HCT116 (cell line): ENCODE results near the gene TUBB1. TPM values are rescaled to one million over a fixed set of nuclear protein-coding genes. Genes with fewer than 3 reads are reported as not detected.

Experiments
- ATAC-seq: fragments of 200-7000 bp; cut with Tn5 transposase; 2 replicates; pipeline ENCODE4 v1.9.1; 2020; ENCODE audit warnings: mild to moderate bottlenecking, moderate library complexity
- BruUV-seq: library from RNA; stranded (reverse); fragments of 400-500 nt; replicated peaks from 2 replicates; lab custom pipeline; 2021; lab: Mats Ljungman, UMichigan
- CTCF ChIA-PET: fragments of 300-600 bp; sonication (Branson Sonifier 250); formaldehyde crosslinking; loops from one replicate; lab custom pipeline; 2021; ENCODE audit warnings: antibody characterized with exemption; lab: Charles Lee
- POLR2A ChIA-PET: fragments of 300-600, 350-600 bp; sonication (Branson Sonifier 250); formaldehyde crosslinking; loops from one replicate; lab custom pipeline; 2021; ENCODE audit warnings: antibody characterized with exemption; lab: Charles Lee
- RAD21 ChIA-PET, 2 experiments: fragments of 300-600 bp; sonication (Branson Sonifier 250); formaldehyde crosslinking; loops; one replicate each; lab custom pipeline; 2023; ENCODE audit warnings: low total read pairs in 2 of 2; ENCODE audit not compliant: uncharacterized antibody in 2 of 2, unreplicated experiment in 2 of 2, low non-redundant PET in 1 of 2; lab: Charles Lee
- DNase-seq: peaks from one replicate; pipeline ENCODE4 v3.0.0-alpha.2; 2010; ENCODE audit warnings: low read depth, low spot score
- H2AFZ ChIP-seq: fragments of 200-600 bp; shearing (Covaris generic), sonication (generic); 2 replicates; pipeline ENCODE4 v1.6.1; 2017; ENCODE audit warnings: low read depth, mixed run types, mixed read lengths, antibody characterized with exemption, low read length; ENCODE audit not compliant: poor library complexity, severe bottlenecking
- H3K27ac ChIP-seq: 2 replicates; pipeline ENCODE4 v1.5.1; 2012; ENCODE audit warnings: low read depth, low read length
- H3K27me3 ChIP-seq: fragments of 200-600 bp; sonication (generic); 2 replicates; pipeline ENCODE4 v1.6.1; 2016; ENCODE audit warnings: mixed run types, low read length, mixed read lengths; ENCODE audit not compliant: insufficient read depth
- H3K36me3 ChIP-seq, 2 experiments: fragments of 200-500 bp in 1 of 2; fragments of 200-600 bp in 1 of 2; sonication (Bioruptor generic) in 1 of 2; sonication (generic) in 1 of 2; 2 replicates each; pipeline versions ENCODE4 v1.5.1 to v1.6.1; 2014 to 2016; ENCODE audit warnings: low read length in 2 of 2, inconsistent platforms in 1 of 2, mixed read lengths in 1 of 2, mixed run types in 1 of 2; ENCODE audit not compliant: insufficient read depth in 2 of 2, control insufficient read depth in 1 of 2
- H3K4me1 ChIP-seq, 2 experiments: fragments of 200-600 bp in 1 of 2; sonication (generic) in 1 of 2; 2 replicates each; pipeline versions ENCODE4 v1.5.1 to v1.6.1; 2012 to 2017; ENCODE audit warnings: low read length in 2 of 2, inconsistent platforms in 1 of 2, mild to moderate bottlenecking in 1 of 2, mixed read lengths in 1 of 2, mixed run types in 1 of 2, moderate library complexity in 1 of 2; ENCODE audit not compliant: insufficient read depth in 2 of 2, control insufficient read depth in 1 of 2
- H3K4me2 ChIP-seq: fragments of 200-600 bp; sonication (generic); 2 replicates; pipeline ENCODE4 v1.6.1; 2017; ENCODE audit warnings: mixed run types, low read length, mixed read lengths
- H3K4me3 ChIP-seq, 2 experiments: fragments of 200-600 bp in 1 of 2; sonication (generic) in 1 of 2; replicated peaks in 1 of 2; 2 replicates each; pipeline ENCODE4 v1.5.1; 2011 to 2016; ENCODE audit warnings: low read length in 2 of 2, control low read depth in 1 of 2, low read depth in 1 of 2, mild to moderate bottlenecking in 1 of 2, mixed read lengths in 1 of 2, mixed run types in 1 of 2
- H3K79me2 ChIP-seq: fragments of 200-600 bp; sonication (generic); 2 replicates; pipeline ENCODE4 v1.6.1; 2017; ENCODE audit warnings: mild to moderate bottlenecking, mixed run types, low read length, moderate library complexity, mixed read lengths; ENCODE audit not compliant: insufficient read depth
- H3K9ac ChIP-seq: fragments of 200-600 bp; sonication (generic); 2 replicates; pipeline ENCODE4 v1.6.1; 2016; ENCODE audit warnings: low read length, mixed read lengths
- H3K9me2 ChIP-seq: fragments of 200-600 bp; sonication (generic), shearing (Covaris generic); 2 replicates; pipeline ENCODE4 v1.6.1; 2017; ENCODE audit warnings: mixed run types, mild to moderate bottlenecking, moderate library complexity; ENCODE audit not compliant: insufficient read depth
- H3K9me3 ChIP-seq, 2 experiments: fragments of 200-500 bp in 1 of 2; fragments of 200-600 bp in 1 of 2; sonication (Bioruptor generic) in 1 of 2; sonication (generic) in 1 of 2; 2 replicates each; pipeline ENCODE4 v1.6.1; 2014 to 2017; ENCODE audit warnings: low read length in 2 of 2, mixed read lengths in 2 of 2, inconsistent platforms in 1 of 2, low read depth in 1 of 2, mild to moderate bottlenecking in 1 of 2, mixed run types in 1 of 2, moderate library complexity in 1 of 2; ENCODE audit not compliant: control insufficient read depth in 1 of 2, insufficient read depth in 1 of 2
- H4K20me1 ChIP-seq: fragments of 200-600 bp; sonication (generic), shearing (Covaris generic); 2 replicates; pipeline ENCODE4 v1.6.1; 2017; ENCODE audit warnings: mixed run types, mild to moderate bottlenecking, moderate library complexity; ENCODE audit not compliant: insufficient read depth
- EGR1 ChIP-seq: IDR thresholded peaks from 2 replicates; pipeline ENCODE4 v1.6.1; 2012; ENCODE audit warnings: low read depth
- EZH2 ChIP-seq: fragments of 200-600 bp; sonication (generic); IDR thresholded peaks from 2 replicates; pipeline ENCODE4 v1.6.1; 2017; ENCODE audit warnings: antibody characterized with exemption, mixed run types
- JUND ChIP-seq: IDR thresholded peaks from 2 replicates; pipeline ENCODE4 v1.6.1; 2012
- POLR2AphosphoS5 ChIP-seq: IDR thresholded peaks from 2 replicates; pipeline ENCODE4 v1.6.1; 2011; ENCODE audit warnings: mild to moderate bottlenecking, low read depth, low read length, moderate library complexity
- SP1 ChIP-seq: IDR thresholded peaks from 2 replicates; pipeline ENCODE4 v1.6.1; 2012; ENCODE audit warnings: low read depth
- TCF7L2 ChIP-seq: IDR thresholded peaks from 2 replicates; pipeline ENCODE4 v1.7.0; 2011; ENCODE audit warnings: borderline replicate concordance, inconsistent platforms; ENCODE audit not compliant: insufficient read depth, insufficient read length; ENCODE audit errors: extremely low read depth
- ZFX ChIP-seq: fragments of 450-650 bp; IDR thresholded peaks from 2 replicates; pipeline ENCODE4 v1.6.1; 2017
- ZNF274 ChIP-seq: fragments of 200-500 bp; sonication (Bioruptor generic); IDR thresholded peaks from 2 replicates; pipeline ENCODE4 v1.6.1; 2014; ENCODE audit warnings: mild to moderate bottlenecking, low read depth, low read length, inconsistent platforms
- intact Hi-C: fragments of 100-400 bp; cut with micrococcal nuclease; formaldehyde crosslinking; loops from 2 replicates; pipeline ENCODE4 v1.10.0; 2022
- total RNA-seq: library from RNA; stranded (reverse); gene quantifications from one replicate; pipeline ENCODE4 v1.2.1, GENCODE V29; 2021; ENCODE audit not compliant: unreplicated experiment

Gene TUBB1
- total RNA-seq, 1 experiment from 2014 or later: not detected

- ChIA-PET RAD21 (no interaction called here), POLR2A (no interaction called here), CTCF (no interaction called here)
- peaks cover 3 to 4% of the 10 kb centered on the region in 2 experiments; a peak in 2 of 4 replicates for H3K36me3 ChIP-seq
- peaks cover 0 to 5% of the 10 kb centered on the region in 2 experiments; a peak in 2 of 4 replicates for H3K4me1 ChIP-seq
- no peak overlapping the region for H3K9ac ChIP-seq
- no peaks in the 10 kb centered on the region for H3K79me2 ChIP-seq
- intact Hi-C loops: no loop called here
- DNase-seq: no peak
- no peaks in the 10 kb centered on the region for H4K20me1 ChIP-seq
- no TSS peak for BruUV-seq
- H3K4me2 ChIP-seq: no peak overlapping the region
- no peak overlapping the region for H3K27ac ChIP-seq
- no peak for TF ChIP-seq JUND
- no peak for TF ChIP-seq EZH2
- no peak for TF ChIP-seq TCF7L2
- no peak for TF ChIP-seq EGR1
- ATAC-seq: 0 out of 2 replicates have a peak, but pooled peaks have one; percentile 37
- H2AFZ ChIP-seq: no peak overlapping the region
- H3K27me3 ChIP-seq: no peaks in the 10 kb centered on the region
- no peaks in the 10 kb centered on the region for H3K9me3 ChIP-seq
- H3K4me3 ChIP-seq: no peak overlapping the region
- H3K9me2 ChIP-seq: no peaks in the 10 kb centered on the region
Measured at GRCh38 chr20:59017493-59018231, 1.6 kb upstream of the TUBB1 start.

- ChIA-PET CTCF (no interaction called here), RAD21 (no interaction called here)
- no peak for ATAC-seq
Measured at GRCh38 chr20:59018817-59019216, 412 bp upstream of the TUBB1 start.

More at GRCh38 chr20:59018817-59019216, 412 bp upstream of the TUBB1 start:
- peaks cover 0 to 5% of the 10 kb centered on the region in 2 experiments; a peak in 2 of 4 replicates for H3K4me1 ChIP-seq
- no peaks in the 10 kb centered on the region for H4K20me1 ChIP-seq
- BruUV-seq: no TSS peak
- H3K9me3 ChIP-seq: no peaks in the 10 kb centered on the region
- H3K27me3 ChIP-seq: no peaks in the 10 kb centered on the region
- no peaks in the 10 kb centered on the region for H3K79me2 ChIP-seq
- no peaks in the 10 kb centered on the region for H3K9me2 ChIP-seq
- no peak for DNase-seq
- peaks cover 3 to 13% of the 10 kb centered on the region in 2 experiments; a peak in 2 of 4 replicates for H3K36me3 ChIP-seq
- H3K4me3 ChIP-seq: no peak overlapping the region
- no peak overlapping the region for H2AFZ ChIP-seq
- intact Hi-C loops: no loop called here
- no peak overlapping the region for H3K4me2 ChIP-seq
- TF ChIP-seq ZFX: no peak
- TF ChIP-seq EGR1: no peak
- TF ChIP-seq ZNF274: no peak
- no peak for TF ChIP-seq POLR2AphosphoS5
- no peak for TF ChIP-seq SP1
- no peak overlapping the region for H3K27ac ChIP-seq
- POLR2A ChIA-PET: no interaction called here
- H3K9ac ChIP-seq: no peak overlapping the region
